AG09319 (cell line): ENCODE measurements around the gene C14orf180.

Experiments used
- DNase-seq: peaks from one replicate; pipeline ENCODE4 v3.0.0-alpha.2; 2010; ENCODE audit warnings: low read depth; ENCODE audit errors: extremely low read depth
- CTCF ChIP-seq: IDR thresholded peaks from 2 replicates; pipeline ENCODE4 v1.5.1; 2011; ENCODE audit warnings: low read depth, mild to moderate bottlenecking, inconsistent platforms, low read length, moderate library complexity

C14orf180 gene

GRCh38 chr14:104564744-104565679 is 14.6 kb upstream of the C14orf180 start:
- no peak for TF ChIP-seq CTCF
- no peak for DNase-seq

GRCh38 chr14:104567141-104567956 is 12.2 kb upstream of the C14orf180 start:
- DNase-seq = no peak
- no peak for TF ChIP-seq CTCF

GRCh38 chr14:104567957-104568225 is 11.7 kb upstream of the C14orf180 start:
- TF ChIP-seq CTCF = no peak
- no peak for DNase-seq

GRCh38 chr14:104568620-104569019 is 10.9 kb upstream of the C14orf180 start:
- TF ChIP-seq CTCF = no peak
- no peak for DNase-seq

- no peak for TF ChIP-seq CTCF
- no peak for DNase-seq
Observed at GRCh38 chr14:104569435-104569834, 10.1 kb upstream of the C14orf180 start.

GRCh38 chr14:104571246-104571645 is 8.3 kb upstream of the C14orf180 start:
- no peak for TF ChIP-seq CTCF
- no peak for DNase-seq

- no peak for TF ChIP-seq CTCF
- DNase-seq = no peak
Observed at GRCh38 chr14:104572024-104572626, 7.4 kb upstream of the C14orf180 start.
